ENCODE measurements around the gene GOLGA8M.
"Not testable (repeated sequence)": the region's sequence is repeated elsewhere in the genome, so short reads cannot be mapped to it uniquely, and the experiment has no call there.

DNA sequence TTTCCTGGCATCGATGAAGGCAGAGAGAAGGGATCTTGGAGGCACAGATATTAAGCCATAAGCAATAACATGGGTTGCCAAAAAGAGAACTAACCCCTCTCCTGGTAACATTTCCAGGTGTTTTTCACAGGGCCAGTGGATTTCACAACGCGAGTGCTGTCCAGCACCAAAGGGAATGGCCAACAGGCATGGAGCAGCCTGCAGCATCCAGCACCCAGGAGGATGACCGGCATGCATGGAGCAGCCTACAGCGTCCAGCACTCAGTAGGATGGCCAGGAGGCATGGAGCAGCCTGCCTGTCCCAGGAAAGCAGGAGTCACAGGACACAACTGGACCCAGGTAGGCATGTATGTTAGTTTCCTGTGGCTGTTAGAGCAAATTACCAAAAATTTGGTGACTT is 11.8 kb upstream of the GOLGA8M start:
- TF ChIP-seq SNAI2 (CRISPR knock-in tag; IDR thresholded peaks at IDR 0.05); BACH2 (CRISPR knock-in tag; IDR thresholded peaks at IDR 0.05; ENCODE audit: borderline replicate concordance); RARB (CRISPR knock-in tag; IDR thresholded peaks at IDR 0.05); CSDC2 (CRISPR knock-in tag; IDR thresholded peaks at IDR 0.05); ZNF8 (CRISPR knock-in tag; IDR thresholded peaks at IDR 0.05); ZFP3 (CRISPR knock-in tag; IDR thresholded peaks at IDR 0.05); ZFP30 (CRISPR knock-in tag; IDR thresholded peaks at IDR 0.05): not testable (repeated sequence)
- TF ChIP-seq, protein P1, sequence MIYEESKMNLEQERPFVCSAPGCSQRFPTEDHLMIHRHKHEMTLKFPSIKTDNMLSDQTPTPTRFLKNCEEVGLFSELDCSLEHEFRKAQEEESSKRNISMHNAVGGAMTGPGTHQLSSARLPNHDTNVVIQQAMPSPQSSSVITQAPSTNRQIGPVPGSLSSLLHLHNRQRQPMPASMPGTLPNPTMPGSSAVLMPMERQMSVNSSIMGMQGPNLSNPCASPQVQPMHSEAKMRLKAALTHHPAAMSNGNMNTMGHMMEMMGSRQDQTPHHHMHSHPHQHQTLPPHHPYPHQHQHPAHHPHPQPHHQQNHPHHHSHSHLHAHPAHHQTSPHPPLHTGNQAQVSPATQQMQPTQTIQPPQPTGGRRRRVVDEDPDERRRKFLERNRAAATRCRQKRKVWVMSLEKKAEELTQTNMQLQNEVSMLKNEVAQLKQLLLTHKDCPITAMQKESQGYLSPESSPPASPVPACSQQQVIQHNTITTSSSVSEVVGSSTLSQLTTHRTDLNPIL (CRISPR knock-in tag; IDR thresholded peaks at IDR 0.05; ENCODE audit: low read depth): not testable (repeated sequence)
- TF ChIP-seq, protein P2, sequence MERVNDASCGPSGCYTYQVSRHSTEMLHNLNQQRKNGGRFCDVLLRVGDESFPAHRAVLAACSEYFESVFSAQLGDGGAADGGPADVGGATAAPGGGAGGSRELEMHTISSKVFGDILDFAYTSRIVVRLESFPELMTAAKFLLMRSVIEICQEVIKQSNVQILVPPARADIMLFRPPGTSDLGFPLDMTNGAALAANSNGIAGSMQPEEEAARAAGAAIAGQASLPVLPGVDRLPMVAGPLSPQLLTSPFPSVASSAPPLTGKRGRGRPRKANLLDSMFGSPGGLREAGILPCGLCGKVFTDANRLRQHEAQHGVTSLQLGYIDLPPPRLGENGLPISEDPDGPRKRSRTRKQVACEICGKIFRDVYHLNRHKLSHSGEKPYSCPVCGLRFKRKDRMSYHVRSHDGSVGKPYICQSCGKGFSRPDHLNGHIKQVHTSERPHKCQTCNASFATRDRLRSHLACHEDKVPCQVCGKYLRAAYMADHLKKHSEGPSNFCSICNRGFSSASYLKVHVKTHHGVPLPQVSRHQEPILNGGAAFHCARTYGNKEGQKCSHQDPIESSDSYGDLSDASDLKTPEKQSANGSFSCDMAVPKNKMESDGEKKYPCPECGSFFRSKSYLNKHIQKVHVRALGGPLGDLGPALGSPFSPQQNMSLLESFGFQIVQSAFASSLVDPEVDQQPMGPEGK (CRISPR knock-in tag; IDR thresholded peaks at IDR 0.05; ENCODE audit: borderline replicate concordance): not testable (repeated sequence)
- TF ChIP-seq, protein P3, sequence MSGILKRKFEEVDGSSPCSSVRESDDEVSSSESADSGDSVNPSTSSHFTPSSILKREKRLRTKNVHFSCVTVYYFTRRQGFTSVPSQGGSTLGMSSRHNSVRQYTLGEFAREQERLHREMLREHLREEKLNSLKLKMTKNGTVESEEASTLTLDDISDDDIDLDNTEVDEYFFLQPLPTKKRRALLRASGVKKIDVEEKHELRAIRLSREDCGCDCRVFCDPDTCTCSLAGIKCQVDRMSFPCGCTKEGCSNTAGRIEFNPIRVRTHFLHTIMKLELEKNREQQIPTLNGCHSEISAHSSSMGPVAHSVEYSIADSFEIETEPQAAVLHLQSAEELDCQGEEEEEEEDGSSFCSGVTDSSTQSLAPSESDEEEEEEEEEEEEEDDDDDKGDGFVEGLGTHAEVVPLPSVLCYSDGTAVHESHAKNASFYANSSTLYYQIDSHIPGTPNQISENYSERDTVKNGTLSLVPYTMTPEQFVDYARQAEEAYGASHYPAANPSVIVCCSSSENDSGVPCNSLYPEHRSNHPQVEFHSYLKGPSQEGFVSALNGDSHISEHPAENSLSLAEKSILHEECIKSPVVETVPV (CRISPR knock-in tag; IDR thresholded peaks at IDR 0.05): not testable (repeated sequence)

All from SK-N-SH treated with all-trans-retinoic acid at 6 μM for 48 hours (cell line).